ENCODE measurements around the gene ODF2. TPM values are rescaled to one million over a fixed set of nuclear protein-coding genes. Genes with fewer than 3 reads are reported as not detected.

Gene ODF2
- total and polyA plus RNA-seq, 2 of the 13 experiments (the other 11 are each of a cell fraction or from before 2014, with no cell fraction given): 9.8 to 31.3 TPM

- TF ChIP-seq BCLAF1 (IDR thresholded peaks at IDR 0.05) (no peak), TFDP2 (CRISPR knock-in tag; IDR thresholded peaks at IDR 0.05) (no peak), ZNF430 (CRISPR knock-in tag; IDR thresholded peaks at IDR 0.05) (no peak), POLR2AphosphoS5 (IDR thresholded peaks at IDR 0.05; ENCODE audit: low read depth, low read length) (no peak), ZNF558 (CRISPR knock-in tag; IDR thresholded peaks at IDR 0.05; ENCODE audit: borderline replicate concordance) (no peak), ZNF619 (CRISPR knock-in tag; IDR thresholded peaks at IDR 0.05) (no peak), IRF9 (CRISPR knock-in tag; IDR thresholded peaks at IDR 0.05; ENCODE audit: borderline replicate concordance) (no peak), ZNF451 (CRISPR knock-in tag; IDR thresholded peaks at IDR 0.05) (no peak), CSRNP2 (CRISPR knock-in tag; conservative IDR thresholded peaks at IDR 0.05; ENCODE audit: low read depth) (no peak), ZBTB1 (CRISPR knock-in tag; IDR thresholded peaks at IDR 0.05; ENCODE audit: borderline replicate concordance) (no peak), USF2 (IDR thresholded peaks at IDR 0.05; ENCODE audit: low read depth, low read length) (no peak), USF2 (CRISPR knock-in tag; IDR thresholded peaks at IDR 0.05; ENCODE audit: borderline replicate concordance) (no peak), AGO2 (optimal IDR thresholded peaks at IDR 0.05; ENCODE audit: low read depth, low read length) (peak; percentile 57), POLR2AphosphoS2 (IDR thresholded peaks at IDR 0.05; ENCODE audit: low read depth, low read length) (no peak), ZNF883 (CRISPR knock-in tag; IDR thresholded peaks at IDR 0.05; ENCODE audit: not compliant biosample characterization) (peak; percentile 21), AHR (CRISPR knock-in tag; IDR thresholded peaks at IDR 0.05) (0 out of 2 replicates have a peak, but pooled peaks have one; percentile 57), NBN (conservative IDR thresholded peaks at IDR 0.05) (no peak), ZNF850 (CRISPR knock-in tag; conservative IDR thresholded peaks at IDR 0.05) (no peak)
- TF ChIP-seq, protein P1, sequence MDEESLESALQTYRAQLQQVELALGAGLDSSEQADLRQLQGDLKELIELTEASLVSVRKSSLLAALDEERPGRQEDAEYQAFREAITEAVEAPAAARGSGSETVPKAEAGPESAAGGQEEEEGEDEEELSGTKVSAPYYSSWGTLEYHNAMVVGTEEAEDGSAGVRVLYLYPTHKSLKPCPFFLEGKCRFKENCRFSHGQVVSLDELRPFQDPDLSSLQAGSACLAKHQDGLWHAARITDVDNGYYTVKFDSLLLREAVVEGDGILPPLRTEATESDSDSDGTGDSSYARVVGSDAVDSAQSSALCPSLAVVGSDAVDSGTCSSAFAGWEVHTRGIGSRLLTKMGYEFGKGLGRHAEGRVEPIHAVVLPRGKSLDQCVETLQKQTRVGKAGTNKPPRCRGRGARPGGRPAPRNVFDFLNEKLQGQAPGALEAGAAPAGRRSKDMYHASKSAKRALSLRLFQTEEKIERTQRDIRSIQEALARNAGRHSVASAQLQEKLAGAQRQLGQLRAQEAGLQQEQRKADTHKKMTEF (CRISPR knock-in tag; IDR thresholded peaks at IDR 0.05): peak; percentile 44; the same call in 1 of the 2 replicates
Measured at GRCh38 chr9:128438343-128439109, 17.3 kb upstream of the ODF2 start (continued).

All from HepG2 (cell line).